Heart right ventricle (tissue), 16 donors: Measurements from ENCODE around the gene HPS1. TPM values are rescaled to one million over a fixed set of nuclear protein-coding genes. Genes with fewer than 3 reads are reported as not detected.
"Not testable (repeated sequence)": the region's sequence is repeated elsewhere in the genome, so short reads cannot be mapped to it uniquely, and the experiment has no call there.

ENCODE experiments used
- ATAC-seq, 8 donors: fragments of 200-7000 bp; cut with Tn5 transposase; one replicate each; pipeline ENCODE4 v1.9.1; 2020; ENCODE audit warnings: mild to moderate bottlenecking in 8 of 8, moderate library complexity in 8 of 8, moderate number of reproducible peaks in 1 of 8
- DNase-seq, 2 donors: peaks; one replicate each; pipeline ENCODE4 v3.0.0-alpha.2; 2020
- H3K27ac ChIP-seq, 10 donors: fragments of 200-600 bp; sonication (generic) in 2 of 10; one replicate each; pipeline versions ENCODE4 v1.5.0 to v1.8.0; 2020 to 2022; ENCODE audit warnings: mild to moderate bottlenecking in 3 of 10
- H3K27me3 ChIP-seq, 7 donors: fragments of 200-600 bp; one replicate each; pipeline ENCODE4 v1.8.0; 2021 to 2022; ENCODE audit warnings: mild to moderate bottlenecking in 2 of 7
- H3K36me3 ChIP-seq, 9 donors: fragments of 200-600 bp; sonication (generic) in 1 of 9; one replicate each; pipeline versions ENCODE4 v1.5.0 to v1.8.0; 2020 to 2022; ENCODE audit warnings: mild to moderate bottlenecking in 2 of 9
- H3K4me1 ChIP-seq, 9 donors: fragments of 200-600 bp; sonication (generic) in 1 of 9; one replicate each; pipeline versions ENCODE4 v1.5.0 to v1.8.0; 2020 to 2022; ENCODE audit warnings: mild to moderate bottlenecking in 4 of 9
- H3K4me3 ChIP-seq, 10 donors: fragments of 200-600 bp; sonication (generic) in 2 of 10; one replicate each; pipeline versions ENCODE4 v1.5.0 to v1.8.0; 2020 to 2022; ENCODE audit warnings: mild to moderate bottlenecking in 7 of 10, moderate library complexity in 2 of 10
- H3K9me3 ChIP-seq, 11 donors: fragments of 200-600 bp in 10 of 11; sonication (generic) in 2 of 11; one replicate each; pipeline versions ENCODE4 v1.5.0 to v1.8.0; 2013 to 2022; ENCODE audit warnings: mild to moderate bottlenecking in 2 of 11, control low read depth in 1 of 11, moderate library complexity in 1 of 11
- WGBS, 2 donors: extraction: QIAGEN DNeasy Blood & Tissue Kit; methylation state at CpG; one replicate each; pipeline ENCODE4 v1.1.7; 2013; ENCODE audit warnings: inconsistent platforms in 1 of 2; 5-methylcytosine and 5-hydroxymethylcytosine counted together
- intact Hi-C, 10 donors: fragments of 100-400 bp; cut with DNase I; formaldehyde crosslinking; loops; one replicate each; pipeline versions ENCODE4 v1.11.1 to v1.14.2; 2022
- polyA plus RNA-seq, 2 donors: library from polyadenylated mRNA; stranded (reverse); fragments of 200-250 nt; gene quantifications; one replicate each; pipeline ENCODE4 v1.2.3, GENCODE V29; 2013
- total RNA-seq, 10 donors: library from RNA; stranded (reverse); fragmentation: NEBNext Ultra II Directional in 3 of 10; extraction: Animal tissue kit (Norgen Biotek cat#: 25700) in 3 of 10; gene quantifications; one replicate each; pipeline versions ENCODE4 v1.2.1 to v1.2.4, GENCODE V29; 2021 to 2023
- TF ChIP-seq, protein P1 (sequence below), 9 donors: fragments of 200-600 bp; sonication (generic) in 2 of 9; IDR thresholded peaks; one replicate each; pipeline versions ENCODE4 v1.5.0 to v1.8.0; 2021 to 2022; ENCODE audit warnings: antibody characterized with exemption in 9 of 9, mild to moderate bottlenecking in 5 of 9, moderate library complexity in 1 of 9
- donor health status: Arrhythmogenic right ventricular cardiomyopathy.
- donor health status: ischemic (EF 13 %, LVEDD 7.1; RV severe dilation, severe dysfunction).
- donor health status: healthy with polysubstance abuse.
- donor health status: DM: no; HTN: yes; CAD: no.
- donor health status: DM: no; HTN: no; CAD: no.
- donor health status: ischemic (EF 25% LVEDD 6.9; RV normal size, moderate dysfunction).
- donor health status: ischemic (EF 25% LVEDD 5.7; RV mildly dilated, moderate dysfunction).
- donor health status: healthy.
- donor health status: DM: yes; HTN: yes; CAD: no.
- donor health status: Ischemic cardiomyopathy.
- donor health status: ischemic (EF 35%, LVEDD 5.7; RV mildly dilated, moderate dysfunction).
- donor health status: nonischemic (EF 11% LVEDD 7.7; RV severe dilation, severe dysfunction).
- donor health status: DM: yes; HTN: yes; CAD: no.
- donor health status: PGD.
- donor health status: ischemic (EF 29% LVEDD 5.4; RV normal size, mild dysfunction).
- donor health status: nonischemic (EF 23%, LVEDD 6.1; RV moderate dilation, normal function).

The HPS1 gene
- total and polyA plus RNA-seq, 12 donors = 21.2 to 54.3 (median 33.4) TPM

GRCh38 chr10:98383869-98384268, 62.9 kb downstream of the HPS1 start:
- 96 to 97% methylated on average over 6 of the region's 6 CpGs for WGBS, 2 donors
- no peak overlapping the region for H3K4me3 ChIP-seq
- no peak for DNase-seq
- H3K27ac ChIP-seq = no peak overlapping the region
- intact Hi-C loops = no loop called here
- TF ChIP-seq, protein P1, sequence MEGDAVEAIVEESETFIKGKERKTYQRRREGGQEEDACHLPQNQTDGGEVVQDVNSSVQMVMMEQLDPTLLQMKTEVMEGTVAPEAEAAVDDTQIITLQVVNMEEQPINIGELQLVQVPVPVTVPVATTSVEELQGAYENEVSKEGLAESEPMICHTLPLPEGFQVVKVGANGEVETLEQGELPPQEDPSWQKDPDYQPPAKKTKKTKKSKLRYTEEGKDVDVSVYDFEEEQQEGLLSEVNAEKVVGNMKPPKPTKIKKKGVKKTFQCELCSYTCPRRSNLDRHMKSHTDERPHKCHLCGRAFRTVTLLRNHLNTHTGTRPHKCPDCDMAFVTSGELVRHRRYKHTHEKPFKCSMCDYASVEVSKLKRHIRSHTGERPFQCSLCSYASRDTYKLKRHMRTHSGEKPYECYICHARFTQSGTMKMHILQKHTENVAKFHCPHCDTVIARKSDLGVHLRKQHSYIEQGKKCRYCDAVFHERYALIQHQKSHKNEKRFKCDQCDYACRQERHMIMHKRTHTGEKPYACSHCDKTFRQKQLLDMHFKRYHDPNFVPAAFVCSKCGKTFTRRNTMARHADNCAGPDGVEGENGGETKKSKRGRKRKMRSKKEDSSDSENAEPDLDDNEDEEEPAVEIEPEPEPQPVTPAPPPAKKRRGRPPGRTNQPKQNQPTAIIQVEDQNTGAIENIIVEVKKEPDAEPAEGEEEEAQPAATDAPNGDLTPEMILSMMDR (IDR thresholded peaks at IDR 0.05) = no peak
- no peaks in the 10 kb centered on the region for H3K4me1 ChIP-seq
- no peaks in the 10 kb centered on the region for H3K9me3 ChIP-seq
- H3K27me3 ChIP-seq = no peaks in the 10 kb centered on the region
- H3K36me3 ChIP-seq = peaks cover 0 to 49% (median 10%) of the 10 kb centered on the region in 9 donors
- ATAC-seq = no peak

- intact Hi-C loops, ATAC-seq, H3K4me3 ChIP-seq, H3K4me1 ChIP-seq, DNase-seq, H3K9me3 ChIP-seq, H3K27me3 ChIP-seq, H3K27ac ChIP-seq: not testable (repeated sequence)
- 93 to 94% methylated on average over 7 of the region's 7 CpGs for WGBS, 2 donors
- peaks cover 0 to 49% (median 10%) of the 10 kb centered on the region in 9 donors for H3K36me3 ChIP-seq
Measured at GRCh38 chr10:98383134-98383667, 63.5 kb downstream of the HPS1 start.

DNA sequence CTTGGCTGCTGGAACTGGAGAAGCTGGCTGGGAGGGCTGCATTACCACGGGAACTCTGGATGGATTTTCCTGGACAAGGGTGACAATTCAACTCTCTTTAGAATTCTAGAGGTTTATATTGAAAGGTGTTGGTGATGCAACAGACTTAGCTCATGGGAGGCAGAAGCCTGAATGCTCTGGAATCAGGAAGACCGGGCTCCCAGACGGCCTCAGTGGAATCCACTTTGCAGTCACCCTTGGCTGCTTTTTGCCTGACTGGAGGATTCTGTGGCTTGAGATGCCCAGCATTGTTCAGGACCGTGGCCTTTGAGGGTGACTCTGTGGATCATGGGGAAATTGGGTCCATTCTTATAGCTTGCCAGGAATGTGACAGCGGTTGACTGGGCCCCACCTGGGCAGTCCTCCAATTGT, 64.0 kb downstream of the HPS1 start:
- Histone ChIP-seq H3K9me3 (peaks cover 0 to under 1% (median 0%) of the 10 kb centered on the region in 11 donors), H3K27me3 (no peaks in the 10 kb centered on the region), H3K4me1 (no peaks in the 10 kb centered on the region), H3K27ac (no peak overlapping the region), H3K4me3 (no peak overlapping the region), H3K36me3 (peaks cover 0 to 49% (median 11%) of the 10 kb centered on the region in 9 donors)
- no peak for ATAC-seq
- WGBS, 2 donors = 80 to 86% methylated on average over 5 of the region's 5 CpGs
- no peak for DNase-seq
- TF ChIP-seq, protein P1 (IDR thresholded peaks at IDR 0.05) = no peak
- intact Hi-C loops = no loop called here

GRCh38 chr10:98380493-98381339, 66.0 kb downstream of the HPS1 start:
- intact Hi-C loops = no loop called here
- Histone ChIP-seq H3K4me3 (no peak overlapping the region), H3K27ac (no peak overlapping the region), H3K4me1 (no peaks in the 10 kb centered on the region), H3K36me3 (peaks cover 0 to 40% (median 10%) of the 10 kb centered on the region in 9 donors), H3K27me3 (no peaks in the 10 kb centered on the region), H3K9me3 (peaks cover 0 to 6% (median 0%) of the 10 kb centered on the region in 11 donors)
- TF ChIP-seq, protein P1 (IDR thresholded peaks at IDR 0.05) = no peak
- DNase-seq = no peak
- no peak for ATAC-seq
- WGBS, 2 donors = 88 to 89% methylated on average over 8 of the region's 8 CpGs

DNA sequence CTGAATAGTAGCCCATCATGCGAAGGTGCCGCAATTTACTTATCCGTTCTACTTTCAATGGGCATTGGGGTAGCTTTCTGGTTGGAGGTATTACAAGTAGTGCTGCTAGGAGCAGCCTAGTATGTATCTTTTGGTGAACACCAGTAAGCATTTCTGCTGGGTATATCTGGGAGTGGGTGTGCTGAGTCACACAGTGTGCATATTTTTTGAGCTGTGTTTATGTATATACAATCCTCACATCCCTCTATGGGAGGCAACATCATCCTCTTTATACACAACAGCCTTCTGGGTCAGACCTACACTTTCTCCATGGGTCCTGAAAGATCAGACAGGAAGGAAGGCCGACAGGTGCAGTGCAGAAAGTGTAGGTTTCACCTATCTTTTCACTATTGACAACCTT, 68.0 kb downstream of the HPS1 start:
- WGBS, 2 donors = 97 to 98% methylated on average over 4 of the region's 4 CpGs
- peaks cover 0 to 22% (median 6%) of the 10 kb centered on the region in 9 donors for H3K36me3 ChIP-seq
- TF ChIP-seq, protein P1 (IDR thresholded peaks at IDR 0.05) = no peak
- intact Hi-C loops = no loop called here
- peaks cover 0 to 16% (median 6%) of the 10 kb centered on the region in 9 donors for H3K4me1 ChIP-seq
- ATAC-seq = no peak
- no peak overlapping the region for H3K27ac ChIP-seq
- H3K9me3 ChIP-seq = peaks cover 0 to 6% (median 0%) of the 10 kb centered on the region in 11 donors
- no peak overlapping the region for H3K4me3 ChIP-seq
- H3K27me3 ChIP-seq = no peaks in the 10 kb centered on the region
- no peak for DNase-seq
